DOHH2 (cell line): ENCODE measurements around the gene COLQ.

Experiments
- CTCF ChIP-seq: fragments of 200-600 bp; sonication (generic); IDR thresholded peaks from one replicate; pipeline ENCODE4 v1.5.1; 2014; ENCODE audit warnings: antibody characterized with exemption, mild to moderate bottlenecking, low read depth, low read length; ENCODE audit not compliant: poor library complexity, severe bottlenecking
- EZH2phosphoT487 ChIP-seq: fragments of 200-600 bp; sonication (generic); IDR thresholded peaks from 2 replicates; pipeline ENCODE4 v1.6.1; 2017; ENCODE audit warnings: borderline replicate concordance, mild to moderate bottlenecking, antibody characterized with exemption, low read length, moderate library complexity, mixed read lengths

DNA sequence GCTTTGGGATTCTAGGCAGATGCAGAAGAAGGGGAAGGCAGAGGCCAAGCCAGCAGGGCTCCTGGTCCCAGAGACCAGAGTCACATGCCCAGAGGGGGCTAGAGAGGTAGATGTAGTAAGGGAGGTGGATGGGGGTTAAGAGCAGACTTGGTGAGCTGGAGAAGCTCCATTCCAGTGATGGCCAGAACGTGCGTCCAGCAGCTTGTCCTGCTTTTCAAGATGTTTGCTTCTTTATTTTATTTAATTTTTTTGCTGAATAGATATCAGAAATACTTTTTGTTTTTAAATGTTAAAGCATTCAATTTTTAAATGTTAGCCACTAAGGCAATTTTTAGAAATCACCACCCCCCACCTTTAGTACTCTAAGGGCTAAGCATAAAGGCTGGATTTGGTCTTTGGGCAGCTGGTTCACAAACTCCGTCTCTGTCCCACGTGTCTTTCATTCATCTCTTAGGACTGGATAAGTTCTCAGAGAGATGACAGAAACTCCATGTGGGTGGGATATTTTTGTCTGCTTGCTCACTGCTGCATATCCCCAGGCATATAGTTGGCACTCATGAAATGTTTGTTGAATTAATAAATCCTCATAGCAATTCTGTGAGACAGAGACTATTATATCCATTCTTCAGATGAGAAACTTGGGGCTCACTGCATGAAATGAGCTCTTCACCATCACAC lies 6.7 kb downstream of the COLQ start:
- TF ChIP-seq CTCF (no peak), EZH2phosphoT487 (no peak)
